MG63 (cell line): ENCODE measurements around the gene RAD21L1. TPM values are rescaled to one million over a fixed set of nuclear protein-coding genes. Genes with fewer than 3 reads are reported as not detected.
"Not testable (repeated sequence)": the region's sequence is repeated elsewhere in the genome, so short reads cannot be mapped to it uniquely, and the experiment has no call there.

ENCODE experiments used
- DNase-seq: peaks from one replicate; pipeline ENCODE4 v3.0.0-alpha.2; 2020
- H3K27me3 ChIP-seq: fragments of 250-450 bp; sonication (Bioruptor Pico); 2 replicates; pipeline ENCODE4 v1.5.1; 2020; ENCODE audit warnings: mild to moderate bottlenecking, moderate library complexity
- H3K36me3 ChIP-seq: fragments of 250-450 bp; sonication (Bioruptor Pico); 2 replicates; pipeline ENCODE4 v1.5.1; 2020; ENCODE audit warnings: mild to moderate bottlenecking, moderate library complexity
- H3K4me3 ChIP-seq: fragments of 250-450 bp; sonication (Bioruptor Pico); 2 replicates; pipeline ENCODE4 v1.5.1; 2020; ENCODE audit warnings: mild to moderate bottlenecking, moderate library complexity
- H3K9me3 ChIP-seq: fragments of 250-450 bp; sonication (Bioruptor Pico); 2 replicates; pipeline ENCODE4 v1.5.1; 2020; ENCODE audit warnings: mild to moderate bottlenecking, moderate library complexity
- total RNA-seq: library from RNA; depleted of rRNA; stranded (reverse); fragments of >200 nt; shearing (Covaris generic); gene quantifications from 2 replicates; pipeline ENCODE4 v1.2.3, GENCODE V29; 2014; ENCODE audit warnings: low replicate concordance

Gene RAD21L1
- total RNA-seq, 1 experiment from 2014 or later, result 0.10 TPM

DNA sequence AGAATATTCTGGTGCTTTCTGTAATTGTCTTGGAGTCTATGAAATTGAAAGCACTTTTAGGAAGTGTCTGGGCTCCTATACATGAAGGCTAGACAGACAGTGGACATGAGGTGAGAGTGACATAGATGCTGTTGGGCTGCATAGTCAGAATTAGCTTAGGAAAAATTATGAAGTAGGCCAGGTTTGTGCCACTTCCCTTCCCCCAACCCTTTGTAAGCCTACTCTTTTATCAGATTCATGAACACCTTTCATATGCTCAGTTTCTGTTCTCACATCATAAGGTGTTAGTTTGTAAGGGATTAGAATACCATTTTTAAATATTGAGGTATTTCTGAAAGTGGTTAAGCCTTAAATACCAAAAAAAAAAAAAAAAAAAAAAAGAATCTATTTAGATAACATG, 21.8 kb downstream of the RAD21L1 start:
- H3K9me3 ChIP-seq, result no peaks in the 10 kb centered on the region
- DNase-seq, result no peak
- no peak overlapping the region for H3K4me3 ChIP-seq
- H3K27me3 ChIP-seq, result no peaks in the 10 kb centered on the region
- no peaks in the 10 kb centered on the region for H3K36me3 ChIP-seq

DNA sequence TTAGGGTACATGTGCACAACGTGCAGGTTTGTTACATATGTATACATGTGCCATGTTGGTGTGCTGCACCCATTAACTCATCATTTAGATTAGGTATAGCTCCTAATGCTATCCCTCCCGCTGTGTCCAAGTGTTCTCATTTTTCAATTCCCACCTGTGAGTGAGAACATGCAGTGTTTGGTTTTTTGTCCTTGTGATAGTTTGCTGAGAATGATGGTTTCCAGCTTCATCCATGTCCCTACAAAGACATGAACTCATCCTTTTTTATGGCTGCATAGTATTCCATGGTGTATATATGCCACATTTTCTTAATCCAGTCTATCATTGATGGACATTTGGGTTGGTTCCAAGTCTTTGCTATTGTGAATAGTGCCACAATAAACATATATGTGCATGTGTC, 24.4 kb downstream of the RAD21L1 start:
- not testable (repeated sequence) for H3K4me3 ChIP-seq, H3K36me3 ChIP-seq, H3K9me3 ChIP-seq, DNase-seq, H3K27me3 ChIP-seq

GRCh38 chr20:1252416-1252815, 26.6 kb downstream of the RAD21L1 start:
- DNase-seq, result no peak
- Histone ChIP-seq H3K27me3 (no peaks in the 10 kb centered on the region), H3K4me3 (no peak overlapping the region), H3K36me3 (no peaks in the 10 kb centered on the region), H3K9me3 (no peaks in the 10 kb centered on the region)

DNA sequence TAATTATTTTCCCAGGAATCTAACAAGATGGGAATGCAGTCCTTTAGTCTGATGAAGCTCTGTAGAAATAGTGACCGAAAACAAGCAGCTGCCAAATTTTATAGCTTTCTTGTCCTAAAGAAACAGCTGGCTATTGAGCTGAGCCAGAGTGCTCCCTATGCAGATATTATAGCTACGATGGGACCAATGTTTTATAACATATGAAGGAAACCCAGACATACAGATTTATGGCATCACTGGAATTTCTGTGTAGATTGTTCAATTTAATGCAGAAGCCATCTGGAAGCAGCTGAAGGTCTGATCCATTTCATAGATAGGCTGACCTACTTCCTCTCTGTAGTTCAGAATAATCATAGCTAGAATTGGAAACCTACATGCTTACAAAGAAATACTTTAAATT, 28.4 kb downstream of the RAD21L1 start:
- DNase-seq, result no peak
- no peaks in the 10 kb centered on the region for H3K36me3 ChIP-seq
- no peaks in the 10 kb centered on the region for H3K9me3 ChIP-seq
- no peak overlapping the region for H3K4me3 ChIP-seq
- no peaks in the 10 kb centered on the region for H3K27me3 ChIP-seq

- Histone ChIP-seq H3K27me3 (no peaks in the 10 kb centered on the region), H3K4me3 (no peak overlapping the region), H3K36me3 (no peaks in the 10 kb centered on the region), H3K9me3 (no peaks in the 10 kb centered on the region)
- no peak for DNase-seq
These were observed 29.8 kb downstream of the RAD21L1 start for GRCh38 chr20:1255675-1256074.

DNA sequence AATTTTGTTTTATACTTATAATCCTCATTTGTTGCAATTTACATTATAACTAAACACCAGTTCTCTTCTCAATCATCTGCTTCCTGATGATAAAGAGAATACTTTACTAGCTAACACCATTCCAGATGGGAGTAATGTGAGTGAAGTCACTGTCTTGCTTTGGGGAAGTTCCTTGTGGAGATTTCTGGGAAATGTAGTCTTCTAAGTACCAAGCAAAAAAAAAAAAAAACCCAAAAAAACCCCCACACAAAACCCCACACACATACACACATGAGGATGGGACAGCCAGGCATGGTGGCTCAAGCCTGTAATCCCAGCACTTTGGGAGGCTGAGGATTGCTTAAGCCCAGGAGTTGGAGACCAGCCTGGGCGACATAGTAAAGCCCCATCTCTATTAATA, 38.0 kb downstream of the RAD21L1 start:
- Histone ChIP-seq H3K27me3 (no peaks in the 10 kb centered on the region), H3K9me3 (no peaks in the 10 kb centered on the region), H3K36me3 (no peaks in the 10 kb centered on the region), H3K4me3 (no peak overlapping the region)
- DNase-seq, result no peak

GRCh38 chr20:1264727-1265126, 38.9 kb downstream of the RAD21L1 start:
- no peaks in the 10 kb centered on the region for H3K9me3 ChIP-seq
- DNase-seq, result no peak
- no peak overlapping the region for H3K4me3 ChIP-seq
- no peaks in the 10 kb centered on the region for H3K36me3 ChIP-seq
- H3K27me3 ChIP-seq, result no peaks in the 10 kb centered on the region

DNA sequence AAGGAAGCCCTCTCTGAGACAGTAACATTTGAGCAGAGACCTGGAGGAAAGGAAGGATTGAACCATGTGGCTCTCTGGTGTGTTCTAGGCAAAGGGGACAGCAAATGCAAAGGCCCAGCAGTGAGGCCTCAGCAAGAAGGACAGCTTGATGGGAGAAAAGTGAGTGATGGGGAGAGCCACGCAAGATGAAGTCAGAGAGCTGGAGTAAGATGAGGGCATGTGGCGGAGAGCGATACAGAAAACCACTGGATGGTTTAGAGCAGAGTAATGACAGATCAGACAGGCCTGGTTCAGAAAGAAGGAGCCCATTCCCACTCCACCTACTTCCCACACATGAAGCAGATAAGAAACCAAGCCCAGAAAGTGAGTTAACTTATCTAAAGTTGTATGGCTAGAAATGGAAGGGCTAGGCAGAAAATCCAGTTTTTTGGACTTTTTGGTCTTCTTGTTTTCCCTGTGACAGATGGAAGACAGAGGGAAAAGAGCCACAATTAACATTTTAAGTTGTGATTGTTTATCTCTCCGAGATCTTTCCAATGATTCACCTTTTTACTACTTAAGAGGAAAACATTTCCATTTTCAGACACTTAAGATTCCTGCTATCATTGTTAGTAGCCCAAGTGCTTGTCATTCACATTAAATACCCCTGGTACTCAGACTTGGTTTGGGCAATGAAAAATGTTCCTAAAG, 39.5 kb downstream of the RAD21L1 start:
- DNase-seq, result no peak
- H3K4me3 ChIP-seq, result peak overlapping the region; percentile 57
- no peaks in the 10 kb centered on the region for H3K27me3 ChIP-seq
- no peaks in the 10 kb centered on the region for H3K9me3 ChIP-seq
- no peaks in the 10 kb centered on the region for H3K36me3 ChIP-seq

GRCh38 chr20:1265916-1266166, 40.0 kb downstream of the RAD21L1 start:
- Histone ChIP-seq H3K36me3 (no peaks in the 10 kb centered on the region), H3K9me3 (no peaks in the 10 kb centered on the region), H3K4me3 (peak overlapping the region; percentile 57), H3K27me3 (no peaks in the 10 kb centered on the region)
- no peak for DNase-seq

DNA sequence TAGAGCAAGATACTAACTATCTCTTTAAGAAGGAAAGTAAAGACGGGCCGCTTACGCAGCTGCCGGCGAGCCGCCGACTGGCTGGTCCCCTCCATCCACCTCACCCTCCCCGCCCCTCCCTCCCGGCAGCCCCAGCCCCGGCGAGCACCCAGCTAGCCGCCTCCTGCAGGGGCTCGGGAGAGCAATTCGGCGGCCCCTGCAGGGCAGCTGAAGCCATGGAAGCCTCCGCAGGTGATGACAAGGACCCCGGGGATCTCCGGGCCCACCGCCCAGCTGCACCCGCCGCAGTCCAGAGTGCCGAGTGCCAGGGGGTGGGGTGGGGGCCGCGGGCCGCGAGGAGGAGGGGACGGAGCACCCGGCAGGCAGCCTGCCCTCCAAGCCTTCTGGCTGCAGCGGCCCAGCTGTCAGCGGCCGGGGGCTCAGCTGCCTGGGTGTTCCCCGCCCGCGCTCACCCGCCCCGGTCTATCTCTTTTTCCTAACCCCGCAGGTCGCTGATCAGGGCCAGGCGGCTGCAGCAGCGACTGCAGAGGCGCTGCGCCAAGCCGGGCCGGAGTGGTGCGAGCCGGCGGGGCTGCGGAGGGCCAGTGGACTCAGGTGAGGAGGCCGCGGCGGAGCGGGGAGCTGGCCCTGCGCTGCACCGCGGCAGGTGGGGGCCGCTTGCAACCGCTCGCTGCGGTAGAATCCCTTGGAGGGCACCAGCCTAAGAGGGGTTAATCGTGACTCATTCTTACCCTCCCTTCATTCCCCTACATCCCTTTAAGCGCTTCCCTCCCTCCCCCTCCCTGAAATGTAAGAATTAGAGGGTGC, 40.5 kb downstream of the RAD21L1 start, which contains the start of gene SNPH:
Gene SNPH, plus strand, starts transcription at position 128 of the 807 bp plus-strand sequence. CDS start 29,946 bp downstream, outside the sequence.
- Histone ChIP-seq H3K36me3 (no peaks in the 10 kb centered on the region), H3K27me3 (no peaks in the 10 kb centered on the region), H3K4me3 (peak within 1 kb of the TSS; percentile 57), H3K9me3 (no peaks in the 10 kb centered on the region)
- peak; percentile 76 for DNase-seq

GRCh38 chr20:1267161-1267560, 41.3 kb downstream of the RAD21L1 start:
- H3K27me3 ChIP-seq, result no peaks in the 10 kb centered on the region
- H3K9me3 ChIP-seq, result no peaks in the 10 kb centered on the region
- no peaks in the 10 kb centered on the region for H3K36me3 ChIP-seq
- no peak for DNase-seq
- H3K4me3 ChIP-seq, result no peak overlapping the region

DNA sequence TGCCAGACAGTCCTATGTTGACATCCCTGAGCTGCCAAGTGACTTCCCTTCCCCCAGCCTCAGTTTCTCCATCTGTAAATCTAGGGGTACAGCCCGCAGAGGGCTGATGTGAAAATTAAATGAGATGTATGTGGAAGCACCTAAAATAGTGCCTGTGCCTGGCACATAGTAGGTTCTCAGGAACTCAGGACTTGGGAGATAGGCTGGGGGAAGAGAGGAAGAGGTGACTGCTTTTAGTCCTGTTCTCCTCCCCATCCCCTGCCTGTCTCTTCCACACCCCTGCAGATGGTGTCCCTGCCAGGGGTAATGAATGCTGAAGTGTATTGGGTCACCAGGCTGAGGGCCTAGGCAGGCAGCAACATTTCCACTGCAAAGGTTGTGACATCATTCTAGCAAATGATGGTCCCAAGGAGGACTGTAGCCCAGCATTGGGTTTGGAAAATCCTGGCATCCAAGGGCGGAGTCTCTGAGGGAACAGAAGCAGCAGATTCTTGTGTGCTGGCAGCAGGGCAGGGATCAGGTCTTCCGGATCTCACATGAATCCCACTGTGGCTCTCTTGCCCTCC, 42.0 kb downstream of the RAD21L1 start:
- H3K4me3 ChIP-seq, result no peak overlapping the region
- H3K9me3 ChIP-seq, result no peaks in the 10 kb centered on the region
- no peak for DNase-seq
- no peaks in the 10 kb centered on the region for H3K27me3 ChIP-seq
- H3K36me3 ChIP-seq, result no peaks in the 10 kb centered on the region

- Histone ChIP-seq H3K27me3 (no peaks in the 10 kb centered on the region), H3K4me3 (no peak overlapping the region), H3K36me3 (no peaks in the 10 kb centered on the region), H3K9me3 (no peaks in the 10 kb centered on the region)
- no peak for DNase-seq
These were observed 43.4 kb downstream of the RAD21L1 start for GRCh38 chr20:1269235-1269634.

GRCh38 chr20:1269850-1270249, 44.0 kb downstream of the RAD21L1 start:
- H3K27me3 ChIP-seq, result no peaks in the 10 kb centered on the region
- no peaks in the 10 kb centered on the region for H3K36me3 ChIP-seq
- no peak overlapping the region for H3K4me3 ChIP-seq
- DNase-seq, result no peak
- no peaks in the 10 kb centered on the region for H3K9me3 ChIP-seq

DNA sequence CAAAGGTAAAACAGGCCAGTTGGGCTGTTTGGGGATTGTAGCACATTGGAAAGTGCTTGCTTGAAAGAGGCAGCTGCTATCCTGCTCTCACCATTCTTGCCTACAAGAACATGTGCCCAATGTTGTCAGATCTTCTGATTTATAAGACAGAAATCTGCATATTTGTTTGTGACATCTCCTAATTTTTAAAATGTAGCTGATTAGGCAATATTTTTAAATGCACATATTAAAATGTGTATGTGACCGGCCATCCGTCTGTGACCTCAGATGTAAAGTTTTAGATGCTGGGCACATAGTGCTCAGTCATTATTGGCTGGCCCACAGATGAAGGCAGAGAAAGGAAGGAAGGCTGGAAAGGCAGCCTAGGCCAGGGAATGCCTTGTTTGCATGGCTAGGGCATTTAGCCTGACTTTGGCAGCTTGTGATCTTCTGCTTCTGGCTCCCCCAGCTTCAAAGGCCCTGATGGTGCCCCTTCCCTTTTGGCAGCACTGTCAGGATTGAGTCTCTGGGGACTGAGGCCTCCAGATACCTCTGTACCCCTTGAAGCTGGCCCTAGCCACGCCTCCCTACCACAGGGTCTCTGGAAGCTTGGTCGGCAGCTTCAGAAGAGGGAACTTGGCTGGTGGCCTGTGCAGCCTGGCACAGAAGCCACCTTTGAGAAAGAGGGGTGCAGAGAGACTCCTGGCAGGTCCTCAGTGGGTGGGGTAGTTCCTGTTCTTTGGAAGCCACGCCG, 46.7 kb downstream of the RAD21L1 start:
- Histone ChIP-seq H3K27me3 (no peaks in the 10 kb centered on the region), H3K36me3 (no peaks in the 10 kb centered on the region), H3K4me3 (no peak overlapping the region), H3K9me3 (no peaks in the 10 kb centered on the region)
- no peak for DNase-seq

DNA sequence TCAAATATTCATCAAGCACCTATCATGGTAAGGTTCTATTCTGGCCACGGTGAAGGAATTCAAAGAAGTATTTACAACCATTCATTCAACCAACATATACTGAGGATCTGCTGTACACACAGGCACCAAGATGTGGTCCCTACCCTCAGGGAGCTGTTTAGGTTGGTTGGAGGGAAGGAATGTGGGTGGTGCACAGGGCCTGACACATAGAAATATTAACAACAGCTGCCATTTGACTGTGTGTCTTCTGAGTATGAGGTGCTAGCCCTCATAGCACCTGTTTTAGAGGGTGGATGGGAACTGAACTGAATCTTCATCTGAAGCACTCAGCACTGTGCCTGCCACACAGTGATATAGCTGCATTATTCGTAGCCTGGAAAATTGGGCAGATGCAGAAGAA, 47.5 kb downstream of the RAD21L1 start:
- Histone ChIP-seq H3K4me3 (no peak overlapping the region), H3K9me3 (no peaks in the 10 kb centered on the region), H3K36me3 (no peaks in the 10 kb centered on the region), H3K27me3 (no peaks in the 10 kb centered on the region)
- DNase-seq, result no peak
